PC-3 (cell line): ENCODE results near the gene SGMS1. TPM values are rescaled to one million over a fixed set of nuclear protein-coding genes. Genes with fewer than 3 reads are reported as not detected.

ENCODE experiments used
- ATAC-seq: fragments of 200-7000 bp; cut with Tn5 transposase; 2 replicates; pipeline ENCODE4 v1.9.1; 2020; ENCODE audit warnings: mild to moderate bottlenecking, moderate library complexity
- BruUV-seq: library from RNA; stranded (reverse); fragments of 400-500 nt; replicated peaks from 2 replicates; lab custom pipeline; 2021; lab: Mats Ljungman, UMichigan
- CTCF ChIA-PET: fragments of 300-600 bp; sonication (Branson Sonifier 250); formaldehyde crosslinking; loops from one replicate; lab custom pipeline; 2022; ENCODE audit warnings: antibody characterized with exemption; lab: Charles Lee
- POLR2A ChIA-PET: fragments of 300-600 bp; sonication (Branson Sonifier 250); formaldehyde crosslinking; loops from one replicate; lab custom pipeline; 2022; ENCODE audit warnings: antibody characterized with exemption; ENCODE audit not compliant: unreplicated experiment; lab: Charles Lee
- DNase-seq: peaks from one replicate; pipeline ENCODE4 v3.0.0-alpha.2; 2015
- H2AFZ ChIP-seq: fragments of 300-600 bp; sonication (generic); 2 replicates; pipeline ENCODE4 v1.6.0; 2016; ENCODE audit warnings: antibody characterized with exemption, low read length
- H3F3A ChIP-seq: fragments of 300-600 bp; sonication (generic); one replicate; pipeline ENCODE4 v1.6.0; 2017; ENCODE audit warnings: antibody characterized with exemption, low read length, control low read depth, mild to moderate bottlenecking; ENCODE audit not compliant: unreplicated experiment
- H3K27ac ChIP-seq: fragments of 300-600 bp; sonication (generic); 2 replicates; pipeline ENCODE4 v1.5.1; 2016; ENCODE audit warnings: mild to moderate bottlenecking, low read length
- H3K27me3 ChIP-seq: fragments of 300-600 bp; sonication (generic); 2 replicates; pipeline ENCODE4 v1.6.1; 2016; ENCODE audit warnings: low read length, mixed read lengths
- H3K36me3 ChIP-seq: fragments of 300-600 bp; sonication (generic); 2 replicates; pipeline ENCODE4 v1.6.1; 2016; ENCODE audit warnings: low read depth, mixed run types, low read length, mixed read lengths
- H3K4me1 ChIP-seq: fragments of 300-600 bp; sonication (generic); 2 replicates; pipeline ENCODE4 v1.5.1; 2016; ENCODE audit warnings: low read length; ENCODE audit not compliant: insufficient read depth
- H3K4me2 ChIP-seq: fragments of 300-600 bp; sonication (generic); 2 replicates; pipeline ENCODE4 v1.6.0; 2016; ENCODE audit warnings: low read length
- H3K4me3 ChIP-seq: fragments of 300-600 bp; sonication (generic); 2 replicates; pipeline ENCODE4 v1.5.1; 2016; ENCODE audit warnings: mild to moderate bottlenecking, low read length, mixed read lengths
- H3K79me2 ChIP-seq: fragments of 300-600 bp; sonication (generic); 2 replicates; pipeline ENCODE4 v1.6.1; 2017; ENCODE audit warnings: low read length, mixed read lengths
- H3K9ac ChIP-seq: fragments of 300-600 bp; sonication (generic); 2 replicates; pipeline ENCODE4 v1.6.0; 2016; ENCODE audit warnings: mild to moderate bottlenecking, low read length
- H3K9me2 ChIP-seq: fragments of 300-600 bp; sonication (generic); replicated peaks from 2 replicates; pipeline ENCODE4 v1.6.1; 2016; ENCODE audit warnings: mixed run types, low read length, mixed read lengths
- H3K9me3 ChIP-seq: fragments of 300-600 bp; sonication (generic); 2 replicates; pipeline ENCODE4 v1.6.1; 2016; ENCODE audit warnings: low read length, mixed read lengths
- H4K20me1 ChIP-seq: fragments of 300-600 bp; sonication (generic); 2 replicates; pipeline ENCODE4 v1.6.1; 2016; ENCODE audit warnings: low read length, mixed read lengths
- EZH2 ChIP-seq: fragments of 300-600 bp; sonication (generic); IDR thresholded peaks from one replicate; pipeline ENCODE4 v1.6.1; 2017; ENCODE audit warnings: antibody characterized with exemption, mild to moderate bottlenecking, low read length; ENCODE audit not compliant: unreplicated experiment
- EZH2phosphoT487 ChIP-seq: fragments of 300-600 bp; sonication (generic); IDR thresholded peaks from 2 replicates; pipeline ENCODE4 v1.6.1; 2018; ENCODE audit warnings: mild to moderate bottlenecking, antibody characterized with exemption, low read length, borderline replicate concordance
- intact Hi-C: fragments of 100-400 bp; cut with micrococcal nuclease; formaldehyde crosslinking; loops from 2 replicates; pipeline ENCODE4 v1.9.0; 2023
- total RNA-seq: library from RNA; depleted of rRNA; stranded (reverse); fragments of >200 nt; gene quantifications from 2 replicates; pipeline ENCODE4 v1.2.3, GENCODE V29; 2014
- TF ChIP-seq, protein P1 (sequence below): fragments of 300-600 bp; sonication (generic); conservative IDR thresholded peaks from 2 replicates; pipeline ENCODE4 v1.5.1; 2017; ENCODE audit warnings: antibody characterized with exemption, low read depth, mild to moderate bottlenecking, low read length

The SGMS1 gene
- total RNA-seq, 1 experiment from 2014 or later: 61.4 TPM

DNA sequence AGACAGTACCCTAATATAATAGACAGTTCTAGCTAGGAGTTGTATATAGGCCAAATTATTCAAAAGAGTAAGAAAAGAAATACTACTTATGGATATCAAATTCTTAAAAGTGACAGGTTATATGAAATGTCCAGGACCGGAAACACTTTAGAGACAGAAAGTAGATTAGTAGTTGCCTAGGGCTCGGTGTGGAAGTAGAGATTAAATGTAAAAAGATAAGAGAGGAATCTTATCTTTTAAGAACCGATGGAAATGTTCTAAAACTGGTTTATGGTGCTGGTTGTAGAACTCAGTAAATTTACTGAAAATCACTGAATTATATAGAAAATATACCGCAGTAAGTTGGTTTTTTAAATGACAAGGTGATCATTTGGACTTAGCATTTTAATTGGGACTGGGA is 224.9 kb downstream of the SGMS1 start:
- Histone ChIP-seq H3K27ac (no peak overlapping the region), H3K9me2 (no peaks in the 10 kb centered on the region), H3K79me2 (no peaks in the 10 kb centered on the region), H2AFZ (no peak overlapping the region), H3K4me3 (no peak overlapping the region), H3K4me2 (no peak overlapping the region), H3K9ac (no peak overlapping the region), H4K20me1 (0 out of 2 replicates have a peak, but pooled peaks cover 3% of the 10 kb centered on the region), H3K4me1 (peaks cover 62% of the 10 kb centered on the region), H3K36me3 (no peaks in the 10 kb centered on the region), H3K9me3 (no peaks in the 10 kb centered on the region), H3K27me3 (no peaks in the 10 kb centered on the region), H3F3A (peaks cover 4% of the 10 kb centered on the region)
- TF ChIP-seq, protein P1, sequence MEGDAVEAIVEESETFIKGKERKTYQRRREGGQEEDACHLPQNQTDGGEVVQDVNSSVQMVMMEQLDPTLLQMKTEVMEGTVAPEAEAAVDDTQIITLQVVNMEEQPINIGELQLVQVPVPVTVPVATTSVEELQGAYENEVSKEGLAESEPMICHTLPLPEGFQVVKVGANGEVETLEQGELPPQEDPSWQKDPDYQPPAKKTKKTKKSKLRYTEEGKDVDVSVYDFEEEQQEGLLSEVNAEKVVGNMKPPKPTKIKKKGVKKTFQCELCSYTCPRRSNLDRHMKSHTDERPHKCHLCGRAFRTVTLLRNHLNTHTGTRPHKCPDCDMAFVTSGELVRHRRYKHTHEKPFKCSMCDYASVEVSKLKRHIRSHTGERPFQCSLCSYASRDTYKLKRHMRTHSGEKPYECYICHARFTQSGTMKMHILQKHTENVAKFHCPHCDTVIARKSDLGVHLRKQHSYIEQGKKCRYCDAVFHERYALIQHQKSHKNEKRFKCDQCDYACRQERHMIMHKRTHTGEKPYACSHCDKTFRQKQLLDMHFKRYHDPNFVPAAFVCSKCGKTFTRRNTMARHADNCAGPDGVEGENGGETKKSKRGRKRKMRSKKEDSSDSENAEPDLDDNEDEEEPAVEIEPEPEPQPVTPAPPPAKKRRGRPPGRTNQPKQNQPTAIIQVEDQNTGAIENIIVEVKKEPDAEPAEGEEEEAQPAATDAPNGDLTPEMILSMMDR: no peak
- TF ChIP-seq EZH2phosphoT487: no peak
- ATAC-seq (no peak), DNase-seq (no peak)
- ChIA-PET CTCF (no interaction called here), POLR2A (no interaction called here)
- BruUV-seq: no TSS peak
- intact Hi-C loops: no loop called here

DNA sequence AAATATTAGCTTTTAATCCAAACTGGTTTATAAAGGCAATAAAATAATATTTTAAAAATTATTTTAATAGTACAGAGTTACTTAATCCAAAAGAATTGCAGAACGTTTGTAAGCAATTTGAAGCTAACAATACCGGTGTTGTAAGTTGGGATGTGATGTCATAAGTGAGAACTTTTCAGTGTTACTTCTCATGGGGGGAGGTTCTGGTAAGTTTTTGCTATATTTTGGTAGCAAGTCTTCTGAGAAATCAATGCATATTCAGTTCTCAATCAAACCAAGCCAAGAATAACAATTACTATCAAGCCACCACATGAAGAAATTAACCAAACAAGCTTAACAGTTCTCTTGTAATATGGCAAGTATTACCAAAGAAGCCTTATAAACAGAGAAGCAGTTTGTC is 225.4 kb downstream of the SGMS1 start:
- H3K4me1 ChIP-seq: peaks cover 62% of the 10 kb centered on the region
- POLR2A ChIA-PET: no interaction called here
- DNase-seq (no peak), ATAC-seq (no peak)
- H4K20me1 ChIP-seq: 0 out of 2 replicates have a peak, but pooled peaks cover 3% of the 10 kb centered on the region
- no TSS peak for BruUV-seq
- no peaks in the 10 kb centered on the region for H3K9me2 ChIP-seq
- H2AFZ ChIP-seq: no peak overlapping the region
- no peak overlapping the region for H3K4me3 ChIP-seq
- no peak for TF ChIP-seq EZH2
- TF ChIP-seq, protein P1: no peak
- TF ChIP-seq EZH2phosphoT487: no peak
- no peaks in the 10 kb centered on the region for H3K79me2 ChIP-seq
- no peaks in the 10 kb centered on the region for H3K9me3 ChIP-seq
- no peak overlapping the region for H3K9ac ChIP-seq
- no peaks in the 10 kb centered on the region for H3K27me3 ChIP-seq
- no peaks in the 10 kb centered on the region for H3K36me3 ChIP-seq
- CTCF ChIA-PET: no interaction called here
- H3K4me2 ChIP-seq: no peak overlapping the region
- intact Hi-C loops: no loop called here
- no peak overlapping the region for H3K27ac ChIP-seq
- peaks cover 7% of the 10 kb centered on the region for H3F3A ChIP-seq

DNA sequence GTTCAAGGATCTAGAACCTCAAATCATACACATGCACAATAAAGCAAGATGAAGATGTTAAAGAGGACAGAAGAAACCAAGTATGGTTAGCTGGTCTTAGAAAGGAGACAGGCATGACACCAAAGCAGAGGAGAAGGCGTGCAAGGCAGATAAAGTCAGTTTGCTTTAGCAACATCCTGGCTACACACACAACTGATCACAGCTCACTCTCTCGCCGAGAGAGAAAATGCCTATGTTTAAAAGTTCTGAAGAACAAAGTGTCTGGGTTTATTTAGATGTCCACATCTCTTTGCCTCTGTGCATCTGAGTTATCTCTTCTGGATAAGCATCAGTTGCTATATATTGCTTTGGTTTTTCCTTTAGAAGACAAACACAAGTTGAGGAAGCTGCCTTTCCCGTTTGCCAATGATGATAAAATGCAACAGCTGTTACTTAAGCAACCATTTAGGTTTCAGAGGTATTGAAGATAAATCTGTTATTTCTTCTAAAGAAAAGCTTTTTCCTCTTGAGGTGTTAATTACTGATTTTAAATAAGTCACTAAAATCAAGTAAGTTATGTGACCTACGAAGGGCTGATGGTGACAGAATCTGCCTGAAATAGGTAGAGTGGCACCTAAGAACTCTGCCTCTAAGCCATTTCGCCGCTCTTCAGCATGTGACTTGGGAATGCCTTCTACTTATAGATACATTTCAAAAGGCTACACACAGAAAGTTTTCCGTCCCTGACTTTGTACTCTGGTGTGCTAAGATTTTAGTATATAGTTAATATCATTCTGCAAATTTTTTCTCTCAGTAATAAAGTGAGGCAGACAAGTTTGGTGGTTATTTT is 226.2 kb downstream of the SGMS1 start:
- Histone ChIP-seq H3K4me1 (peaks cover 62% of the 10 kb centered on the region), H2AFZ (no peak overlapping the region), H3K27me3 (no peaks in the 10 kb centered on the region), H3K4me2 (peak overlapping the region; percentile 1; the same call in 1 of the 2 replicates), H3K9ac (no peak overlapping the region), H3K9me3 (no peaks in the 10 kb centered on the region), H3K4me3 (no peak overlapping the region), H3K27ac (no peak overlapping the region), H3K36me3 (no peaks in the 10 kb centered on the region), H3K79me2 (no peaks in the 10 kb centered on the region), H3F3A (peaks cover 8% of the 10 kb centered on the region), H3K9me2 (no peaks in the 10 kb centered on the region), H4K20me1 (0 out of 2 replicates have a peak, but pooled peaks cover 3% of the 10 kb centered on the region)
- no TSS peak for BruUV-seq
- TF ChIP-seq EZH2 (no peak), EZH2phosphoT487 (no peak)
- TF ChIP-seq, protein P1: no peak
- DNase-seq (no peak), ATAC-seq (no peak)
- ChIA-PET POLR2A (no interaction called here), CTCF (no interaction called here)
- intact Hi-C loops: loop anchor here (2.0 kb wide), 1 partner anchor 13 kb away; no protein-coding TSS in a partner anchor
